Anterior cingulate cortex (tissue), 58 donors: ENCODE results near the gene ALDH7A1.
A peak's percentile ranks its signal among the peaks of the same experiment; 100 is the strongest.
"Not testable (repeated sequence)": the region's sequence is repeated elsewhere in the genome, so short reads cannot be mapped to it uniquely, and the experiment has no call there.

Experiments used
- DNase-seq, 58 donors: peaks; one replicate each; lab custom pipeline; 2025; lab: John Stamatoyannopoulos, UW

ALDH7A1 gene

DNA sequence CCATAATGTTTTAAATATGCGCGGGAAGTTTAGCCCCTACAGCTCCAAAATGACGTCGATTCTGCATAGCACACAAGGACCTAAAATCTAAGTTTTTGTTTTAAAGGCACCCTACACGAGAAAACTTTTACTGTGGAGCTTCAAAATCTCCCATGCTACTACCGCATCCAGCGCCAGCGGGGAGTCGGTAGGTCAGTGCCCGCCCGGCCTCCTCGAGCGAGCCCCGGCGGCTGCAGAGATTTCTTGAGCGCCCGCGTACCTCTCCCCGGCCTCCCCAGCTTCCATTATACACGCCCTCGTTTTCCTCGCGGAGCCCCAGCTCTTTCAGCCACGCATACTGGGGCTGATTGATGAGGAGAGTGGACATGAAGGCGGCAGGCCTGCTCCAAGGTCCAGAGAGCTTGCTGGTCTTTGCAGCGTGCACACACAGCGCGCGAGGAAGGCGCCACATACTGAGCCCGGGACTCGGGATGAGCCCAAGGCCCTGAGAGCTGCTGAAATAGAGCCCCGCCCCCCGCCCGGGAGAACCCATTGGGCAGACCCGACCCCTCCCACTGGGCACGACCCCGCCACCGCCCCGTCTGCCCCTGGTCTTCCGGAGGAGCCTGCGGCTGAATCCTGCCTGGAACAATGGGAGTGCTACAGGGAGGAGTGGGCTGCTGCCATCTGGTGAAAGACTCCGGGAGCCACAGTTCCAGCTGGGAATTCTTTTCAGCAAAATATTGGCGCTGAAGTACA lies at the start of gene ALDH7A1:
ALDH7A1 (minus strand) TSS at position 472 of the 738 bp plus-strand sequence; CDS start at position 451, 21 bp downstream.
- DNase-seq = peak; percentile 48 to 94 (median 84)

- no peak for DNase-seq
Observed at GRCh38 chr5:126641387-126641786, 46.4 kb upstream of the ALDH7A1 start.

GRCh38 chr5:126640866-126641265 lies 45.8 kb upstream of the ALDH7A1 start:
- DNase-seq = no peak

GRCh38 chr5:126636956-126637355 lies 41.9 kb upstream of the ALDH7A1 start:
- no peak for DNase-seq

DNA sequence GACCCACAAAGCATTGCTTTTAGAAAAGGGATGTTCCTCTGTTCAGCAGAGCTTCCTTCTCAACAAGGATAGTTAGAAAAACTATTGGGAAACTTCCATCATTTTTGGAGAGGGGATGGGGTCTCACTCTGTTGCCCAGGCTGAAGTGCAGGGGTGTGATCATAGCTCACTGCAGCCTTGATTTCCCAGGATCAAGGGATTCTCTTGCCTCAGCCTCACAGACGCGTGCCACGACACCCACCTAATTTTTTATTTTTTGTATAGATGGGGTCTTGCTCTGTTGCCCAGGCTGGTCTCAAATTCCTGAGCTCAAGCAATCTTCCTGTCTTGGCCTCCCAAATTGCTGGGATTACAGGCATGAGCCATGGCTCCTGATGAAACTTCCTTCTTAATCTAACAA lies 40.6 kb upstream of the ALDH7A1 start:
- no peak for DNase-seq

DNA sequence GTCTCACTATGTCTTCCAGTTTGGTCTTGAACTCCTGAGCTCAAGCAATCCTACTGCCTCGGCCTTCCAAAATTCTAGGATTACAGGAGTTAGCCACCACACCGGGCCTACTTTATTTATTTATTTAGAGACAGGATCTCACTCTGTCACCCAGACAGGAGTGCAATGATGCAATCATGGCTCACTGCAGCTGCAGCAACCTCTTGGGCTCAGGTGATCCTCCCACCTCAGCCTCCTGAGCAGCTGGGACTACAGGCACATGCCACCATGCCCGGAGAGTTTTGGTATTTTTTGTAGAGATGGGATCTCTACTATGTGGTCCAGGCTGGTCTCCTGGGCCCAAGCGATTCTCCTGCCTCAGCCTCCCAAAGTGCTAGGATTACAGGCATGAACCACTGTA lies 38.5 kb upstream of the ALDH7A1 start:
- no peak for DNase-seq

DNA sequence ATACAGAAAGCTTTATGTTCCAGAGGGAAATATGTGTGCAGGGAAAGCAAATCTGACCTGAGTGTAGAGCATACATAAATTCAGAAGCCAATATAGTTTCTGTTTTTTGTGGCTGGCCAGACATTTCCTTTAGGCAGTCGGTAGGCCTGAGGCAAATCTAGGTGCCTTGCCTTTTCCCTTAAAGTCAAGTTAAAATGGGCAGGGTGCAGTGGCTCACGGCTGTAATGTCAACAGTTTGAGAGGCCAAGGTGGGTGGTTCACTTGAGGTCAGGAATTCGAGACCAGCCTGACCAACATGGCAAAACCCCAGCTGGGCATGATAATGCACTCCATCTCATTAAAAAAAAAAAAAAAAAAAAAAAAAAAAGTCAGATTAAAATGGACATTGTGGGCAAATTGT lies 36.9 kb upstream of the ALDH7A1 start:
- no peak for DNase-seq

DNA sequence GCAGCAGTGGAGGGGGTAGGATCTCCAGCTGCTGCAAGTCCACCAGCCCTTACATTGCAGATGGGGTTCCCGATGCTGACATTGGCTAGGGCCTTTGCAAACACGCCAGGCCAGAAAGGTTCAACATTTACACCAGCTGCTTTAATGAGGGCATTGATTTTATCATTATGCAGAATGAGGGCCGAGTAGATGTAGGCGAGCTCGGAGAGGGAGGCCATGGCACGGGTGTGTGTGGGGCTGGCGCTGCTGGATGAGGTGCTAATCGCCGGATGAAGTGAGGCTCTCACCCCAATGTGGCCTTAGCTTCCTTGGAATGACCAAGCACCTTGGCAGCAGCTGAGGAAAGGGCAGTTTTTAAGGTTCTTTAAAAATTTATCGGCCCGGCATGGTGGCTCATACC lies 33.1 kb upstream of the ALDH7A1 start:
- DNase-seq = no peak

GRCh38 chr5:126624534-126624933 lies 29.5 kb upstream of the ALDH7A1 start:
- DNase-seq = no peak

GRCh38 chr5:126619781-126620180 lies 24.8 kb upstream of the ALDH7A1 start:
- DNase-seq = no peak

DNA sequence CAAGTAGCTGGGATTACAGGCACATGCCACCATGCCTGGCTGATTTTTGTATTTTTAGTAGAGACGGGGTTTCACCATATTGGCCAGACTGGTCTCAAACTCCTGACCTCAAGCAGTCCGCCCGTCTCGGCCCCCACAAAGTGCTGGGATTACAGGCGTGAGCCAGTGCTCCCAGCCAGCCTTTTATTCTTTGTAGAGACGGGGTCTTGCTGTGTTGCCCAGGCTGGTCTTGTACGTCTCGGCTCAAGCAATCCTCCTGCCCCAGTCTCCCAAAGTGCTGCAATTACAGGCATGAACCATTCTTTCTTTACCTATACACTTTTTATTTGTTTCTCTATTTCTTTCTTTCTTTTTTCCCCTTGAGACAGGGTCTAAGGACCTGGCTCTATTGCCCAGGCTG lies 22.6 kb upstream of the ALDH7A1 start:
- not testable (repeated sequence) for DNase-seq

- DNase-seq = no peak
Observed at GRCh38 chr5:126615286-126615685, 20.3 kb upstream of the ALDH7A1 start.

GRCh38 chr5:126613941-126614592 lies 19.0 kb upstream of the ALDH7A1 start:
- no peak for DNase-seq

- no peak for DNase-seq
Observed at GRCh38 chr5:126610616-126611015, 15.6 kb upstream of the ALDH7A1 start.

- DNase-seq = no peak
Observed at GRCh38 chr5:126610160-126610559, 15.1 kb upstream of the ALDH7A1 start.

DNA sequence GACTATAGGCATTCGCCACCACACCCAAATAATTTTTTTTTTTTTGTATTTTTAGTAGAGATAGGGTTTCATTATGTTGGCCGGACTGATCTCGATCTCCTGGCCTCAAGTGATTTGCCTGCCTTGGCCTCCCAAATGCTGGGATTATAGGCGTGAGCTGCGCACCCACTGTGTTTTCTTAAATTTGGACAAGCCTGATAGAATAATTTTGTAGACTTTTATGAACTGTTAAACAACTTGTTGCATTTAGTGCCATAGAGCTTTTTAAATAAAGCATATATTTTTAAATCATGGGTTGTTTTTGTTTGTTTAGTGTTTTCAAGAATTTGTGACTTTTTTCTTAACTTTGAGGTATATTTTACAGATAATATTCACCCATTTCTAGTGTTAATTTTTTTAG lies 10.5 kb upstream of the ALDH7A1 start:
- DNase-seq = no peak

DNA sequence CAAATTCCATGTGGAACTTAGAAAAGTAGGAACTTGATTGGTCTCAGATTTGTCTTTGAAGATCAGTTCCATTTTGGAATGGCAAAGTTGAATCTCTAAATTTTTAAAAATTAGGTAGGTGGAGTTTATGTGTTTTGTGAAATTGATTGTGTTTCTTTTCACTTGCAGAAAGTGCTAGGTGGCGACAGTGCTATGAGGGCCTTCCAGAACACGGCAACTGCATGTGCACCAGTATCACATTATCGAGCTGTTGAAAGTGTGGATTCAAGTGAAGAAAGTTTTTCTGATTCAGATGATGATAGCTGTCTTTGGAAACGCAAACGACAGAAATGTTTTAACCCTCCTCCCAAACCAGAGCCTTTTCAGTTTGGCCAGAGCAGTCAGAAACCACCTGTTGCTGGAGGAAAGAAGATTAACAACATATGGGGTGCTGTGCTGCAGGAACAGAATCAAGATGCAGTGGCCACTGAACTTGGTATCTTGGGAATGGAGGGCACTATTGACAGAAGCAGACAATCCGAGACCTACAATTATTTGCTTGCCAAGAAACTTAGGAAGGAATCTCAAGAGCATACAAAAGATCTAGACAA lies 8.5 kb upstream of the ALDH7A1 start:
- no peak for DNase-seq

- peak in 57 of 58 donors; percentile 17 to 86 (median 69) for DNase-seq
Observed at GRCh38 chr5:126600631-126601511, 5.9 kb upstream of the ALDH7A1 start, which contains the start of gene PHAX. TSS of gene PHAX (plus strand) at chr5:126600947. CDS start at chr5:126600963, 16 bp downstream.

DNA sequence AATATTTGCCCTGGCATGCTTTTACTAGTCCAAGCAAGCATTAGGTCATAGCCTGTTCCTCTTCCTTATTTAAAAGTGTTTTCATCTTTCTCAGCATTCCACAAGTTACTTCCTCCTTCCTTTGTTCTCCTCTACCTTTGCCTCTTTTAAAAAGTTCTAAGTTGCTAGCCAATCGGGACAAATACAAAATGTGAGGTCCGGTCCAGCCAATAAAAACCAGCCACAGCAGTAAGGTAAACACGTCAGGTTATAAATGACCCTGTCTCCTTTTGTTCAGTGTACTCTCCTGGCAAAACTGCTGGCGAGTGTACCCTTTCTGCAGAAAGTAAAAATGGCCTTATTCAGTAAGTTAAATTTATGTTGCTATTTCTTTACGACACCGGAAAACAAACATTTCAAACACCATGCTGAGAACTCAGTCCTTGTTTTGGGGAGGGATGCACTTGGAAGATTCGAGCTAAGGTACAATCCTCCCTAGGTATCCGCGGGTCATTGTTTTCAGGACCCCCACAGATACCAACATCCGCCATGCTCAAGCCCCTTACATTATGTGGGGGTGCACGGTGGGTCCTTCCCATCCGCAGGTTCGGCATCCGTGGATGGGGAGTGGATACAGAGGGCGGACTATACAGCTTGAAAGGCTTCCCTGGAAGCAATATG lies 5.1 kb upstream of the ALDH7A1 start:
- DNase-seq = peak in 1 of 58 donors; percentile 29

DNA sequence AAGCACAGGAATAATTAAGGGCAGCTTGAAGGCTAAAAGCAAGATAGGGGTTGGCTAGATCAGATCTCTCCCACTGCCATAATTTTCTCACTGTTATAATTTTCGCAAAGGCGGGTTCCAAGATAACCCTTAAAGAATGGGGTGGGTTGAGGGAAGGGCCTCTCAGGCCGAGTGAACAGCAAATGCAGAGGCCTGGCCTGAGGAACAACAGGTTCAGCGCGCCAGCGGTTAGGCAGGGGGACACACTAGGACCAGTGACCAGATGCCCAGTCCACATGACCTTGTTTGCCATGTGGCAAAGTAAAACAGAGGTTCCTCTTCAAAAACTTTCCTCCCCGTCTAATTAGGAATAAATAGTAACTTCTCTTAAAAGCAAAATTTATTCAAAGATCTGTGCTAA lies 4.5 kb upstream of the ALDH7A1 start:
- DNase-seq = no peak
